Thoracic aorta (tissue), 2 donors: Measurements from ENCODE around the gene ACTL9. TPM values are rescaled to one million over a fixed set of nuclear protein-coding genes. Genes with fewer than 3 reads are reported as not detected.
"Not testable (repeated sequence)": the region's sequence is repeated elsewhere in the genome, so short reads cannot be mapped to it uniquely, and the experiment has no call there.

Experiments used
- ATAC-seq: fragments of 150-250 bp; one replicate; pipeline ENCODE4 v1.8.0; 2017; ENCODE audit warnings: low read depth; ENCODE audit not compliant: insufficient number of reproducible peaks, low FRiP score
- DNase-seq: peaks from one replicate; pipeline ENCODE4 v3.0.0-alpha.2; 2020; ENCODE audit warnings: low spot score
- H3K27ac ChIP-seq, 2 donors: fragments of 200-600 bp; sonication (generic); 1 replicate in 1 of 2; 2 replicates in 1 of 2; pipeline ENCODE4 v1.5.1; 2016; ENCODE audit warnings: mild to moderate bottlenecking in 2 of 2, moderate library complexity in 2 of 2
- H3K27me3 ChIP-seq: fragments of 200-600 bp; sonication (generic); replicated peaks from 2 replicates; pipeline ENCODE4 v1.6.0; 2016; ENCODE audit warnings: mild to moderate bottlenecking; ENCODE audit not compliant: insufficient read depth
- H3K36me3 ChIP-seq: fragments of 200-600 bp; sonication (generic); one replicate; pipeline ENCODE4 v1.5.1; 2016
- H3K4me1 ChIP-seq, 2 donors: fragments of 200-600 bp; sonication (generic); 1 replicate in 1 of 2; 2 replicates in 1 of 2; pipeline versions ENCODE4 v1.5.1 to v1.6.0; 2016; ENCODE audit warnings: low read depth in 2 of 2, mild to moderate bottlenecking in 1 of 2; ENCODE audit not compliant: control insufficient read depth in 1 of 2
- H3K4me3 ChIP-seq: fragments of 200-600 bp; sonication (generic); 2 replicates; pipeline ENCODE4 v1.5.1; 2016; ENCODE audit warnings: mild to moderate bottlenecking
- H3K9me3 ChIP-seq: fragments of 200-600 bp; sonication (generic); 2 replicates; pipeline ENCODE4 v1.5.1; 2016
- CTCF ChIP-seq: fragments of 200-600 bp; sonication (generic); IDR thresholded peaks from one replicate; pipeline ENCODE4 v1.5.1; 2019; ENCODE audit warnings: antibody characterized with exemption
- total RNA-seq, 2 donors: library from RNA; depleted of rRNA; stranded (reverse); fragments of >200 nt; gene quantifications; one replicate each; pipeline versions ENCODE4 v1.1.0 to v1.2.3, GENCODE V29; 2016

The ACTL9 gene
- total RNA-seq, 2 donors from 2014 or later: not detected

- Histone ChIP-seq H3K9me3 (no peaks in the 10 kb centered on the region), H3K4me1 (no peaks in the 10 kb centered on the region), H3K36me3 (no peaks in the 10 kb centered on the region), H3K4me3 (no peak overlapping the region), H3K27me3 (no peaks in the 10 kb centered on the region), H3K27ac (no peak overlapping the region)
- ATAC-seq (no peak), DNase-seq (no peak)
- no peak for TF ChIP-seq CTCF
Observed at GRCh38 chr19:8722032-8722431, 23.4 kb upstream of the ACTL9 start.

- Histone ChIP-seq H3K27ac (no peak within 1 kb of the TSS), H3K4me3 (no peak within 1 kb of the TSS), H3K27me3 (no peaks in the 10 kb centered on the region), H3K36me3 (no peaks in the 10 kb centered on the region), H3K9me3 (no peaks in the 10 kb centered on the region), H3K4me1 (no peaks in the 10 kb centered on the region)
- DNase-seq: no peak
- TF ChIP-seq CTCF: no peak
- ATAC-seq: no peak
Observed at GRCh38 chr19:8721334-8721733, 22.7 kb upstream of the ACTL9 start, which contains the start of gene OR2Z1. Gene OR2Z1 (plus strand): TSS chr19:8721634. CDS start chr19:8731029, 9,395 bp downstream.

GRCh38 chr19:8710337-8710736 lies 11.7 kb upstream of the ACTL9 start:
- not testable (repeated sequence) for ATAC-seq

GRCh38 chr19:8705742-8706141 lies 7.1 kb upstream of the ACTL9 start:
- no peaks in the 10 kb centered on the region for H3K4me1 ChIP-seq
- ATAC-seq (no peak), DNase-seq (no peak)
- H3K9me3 ChIP-seq: no peaks in the 10 kb centered on the region
- no peak for TF ChIP-seq CTCF
- H3K27me3 ChIP-seq: no peaks in the 10 kb centered on the region
- no peaks in the 10 kb centered on the region for H3K36me3 ChIP-seq
- no peak overlapping the region for H3K27ac ChIP-seq
- no peak overlapping the region for H3K4me3 ChIP-seq

More at GRCh38 chr19:8710337-8710736, 11.7 kb upstream of the ACTL9 start:
- H3K4me1 ChIP-seq, H3K9me3 ChIP-seq, H3K36me3 ChIP-seq, DNase-seq, H3K27ac ChIP-seq, H3K27me3 ChIP-seq, H3K4me3 ChIP-seq: not testable (repeated sequence)

GRCh38 chr19:8705304-8705703 lies 6.7 kb upstream of the ACTL9 start:
- not testable (repeated sequence) for DNase-seq, ATAC-seq, H3K27me3 ChIP-seq, H3K9me3 ChIP-seq, H3K4me3 ChIP-seq, H3K27ac ChIP-seq, H3K4me1 ChIP-seq, H3K36me3 ChIP-seq

GRCh38 chr19:8703223-8703622 lies 4.6 kb upstream of the ACTL9 start:
- Histone ChIP-seq H3K36me3 (no peaks in the 10 kb centered on the region), H3K9me3 (no peaks in the 10 kb centered on the region), H3K27me3 (no peaks in the 10 kb centered on the region), H3K27ac (no peak overlapping the region), H3K4me1 (no peaks in the 10 kb centered on the region), H3K4me3 (no peak overlapping the region)
- no peak for DNase-seq
- ATAC-seq: no peak
- TF ChIP-seq CTCF: no peak
